Lower leg skin (tissue), 4 donors: ENCODE measurements around the gene NBL1. TPM values are rescaled to one million over a fixed set of nuclear protein-coding genes. Genes with fewer than 3 reads are reported as not detected.
A peak's percentile ranks its signal among the peaks of the same experiment; 100 is the strongest.

Experiments used
- DNase-seq, 2 donors: peaks; one replicate each; pipeline ENCODE4 v3.0.0-alpha.2; 2019; ENCODE audit warnings: low spot score in 2 of 2
- H3K4me3 ChIP-seq: fragments of 200-600 bp; sonication (generic); 2 replicates; pipeline ENCODE4 v1.5.1; 2017; ENCODE audit warnings: mild to moderate bottlenecking, low read depth; ENCODE audit not compliant: poor library complexity, severe bottlenecking
- POLR2A ChIP-seq, 2 donors: fragments of 450-650 bp; IDR thresholded peaks; one replicate each; pipeline ENCODE4 v1.6.1; 2016 to 2017; ENCODE audit warnings: antibody characterized with exemption in 2 of 2, mild to moderate bottlenecking in 1 of 2, moderate library complexity in 1 of 2
- WGBS, 2 donors: methylation state at CpG; one replicate each; pipeline ENCODE4 v1.1.5; 2018; 5-methylcytosine and 5-hydroxymethylcytosine counted together
- intact Hi-C: fragments of 100-400 bp; cut with DNase I; formaldehyde crosslinking; loops from one replicate; pipeline ENCODE4 v1.15.0; 2023; ENCODE audit warnings: low total_unique reads
- total RNA-seq, 4 donors: library from RNA; depleted of rRNA; stranded (reverse); fragments of >200 nt; gene quantifications; one replicate each; pipeline ENCODE4 v1.1.0, GENCODE V29; 2016
- TF ChIP-seq, protein P1 (sequence below), 3 donors: fragments of 450-650 bp; IDR thresholded peaks; one replicate each; pipeline ENCODE4 v1.5.1; 2016; ENCODE audit warnings: antibody characterized with exemption in 3 of 3, mild to moderate bottlenecking in 3 of 3, moderate library complexity in 2 of 3

Gene NBL1
- total RNA-seq, 4 donors from 2014 or later = 147 to 230 (median 210) TPM

DNA sequence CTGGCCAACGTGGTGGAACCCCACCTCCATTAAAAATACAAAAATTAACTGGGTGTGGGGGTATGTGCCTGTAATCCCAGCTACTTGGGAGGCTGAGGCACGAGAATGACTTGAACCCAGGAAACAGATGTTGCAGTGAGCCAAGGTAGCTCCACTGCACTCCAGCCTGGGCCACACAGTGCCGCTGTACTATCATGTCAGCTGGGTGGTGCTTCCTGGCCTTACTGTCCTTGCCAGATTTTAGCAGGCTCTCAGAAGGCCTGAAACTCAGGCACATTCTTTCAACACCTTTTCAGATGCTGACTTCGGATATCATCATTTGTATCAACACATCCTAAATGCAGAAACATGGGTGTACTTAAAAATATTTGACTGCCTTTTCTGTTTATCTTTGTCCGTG is 31.6 kb upstream of the NBL1 start:
- no peak overlapping the region for H3K4me3 ChIP-seq
- 75 to 79% methylated on average over 5 of the region's 5 CpGs for WGBS, 2 donors
- intact Hi-C loops = no loop called here
- peak in 1 of 2 donors; percentile 53 for DNase-seq
- TF ChIP-seq, protein P1, sequence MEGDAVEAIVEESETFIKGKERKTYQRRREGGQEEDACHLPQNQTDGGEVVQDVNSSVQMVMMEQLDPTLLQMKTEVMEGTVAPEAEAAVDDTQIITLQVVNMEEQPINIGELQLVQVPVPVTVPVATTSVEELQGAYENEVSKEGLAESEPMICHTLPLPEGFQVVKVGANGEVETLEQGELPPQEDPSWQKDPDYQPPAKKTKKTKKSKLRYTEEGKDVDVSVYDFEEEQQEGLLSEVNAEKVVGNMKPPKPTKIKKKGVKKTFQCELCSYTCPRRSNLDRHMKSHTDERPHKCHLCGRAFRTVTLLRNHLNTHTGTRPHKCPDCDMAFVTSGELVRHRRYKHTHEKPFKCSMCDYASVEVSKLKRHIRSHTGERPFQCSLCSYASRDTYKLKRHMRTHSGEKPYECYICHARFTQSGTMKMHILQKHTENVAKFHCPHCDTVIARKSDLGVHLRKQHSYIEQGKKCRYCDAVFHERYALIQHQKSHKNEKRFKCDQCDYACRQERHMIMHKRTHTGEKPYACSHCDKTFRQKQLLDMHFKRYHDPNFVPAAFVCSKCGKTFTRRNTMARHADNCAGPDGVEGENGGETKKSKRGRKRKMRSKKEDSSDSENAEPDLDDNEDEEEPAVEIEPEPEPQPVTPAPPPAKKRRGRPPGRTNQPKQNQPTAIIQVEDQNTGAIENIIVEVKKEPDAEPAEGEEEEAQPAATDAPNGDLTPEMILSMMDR (IDR thresholded peaks at IDR 0.05) = no peak

DNA sequence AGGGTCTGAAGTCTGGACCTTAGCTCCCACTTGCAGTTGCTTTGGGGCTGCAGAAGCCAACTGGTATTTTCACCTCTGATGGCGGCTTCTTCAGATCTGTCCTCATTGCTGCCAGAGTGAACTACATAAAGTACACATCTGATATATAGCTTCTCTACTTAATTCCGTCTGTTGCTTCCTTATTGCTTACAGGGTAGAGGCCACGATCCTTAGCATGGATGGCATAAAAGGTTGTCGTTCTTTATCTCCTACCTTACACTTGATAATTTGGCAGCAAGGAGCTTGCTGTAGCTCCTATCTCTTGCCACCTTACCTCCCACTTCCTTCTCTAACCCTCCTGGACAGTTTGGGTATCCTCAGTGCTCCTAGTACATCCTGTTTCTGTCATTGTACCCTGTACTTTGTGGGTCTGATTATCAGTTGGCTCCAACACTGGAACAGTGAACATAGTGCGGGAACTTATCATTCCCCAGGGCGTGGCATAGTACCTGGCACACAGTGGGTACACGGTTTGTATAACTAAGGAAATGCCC is 30.9 kb upstream of the NBL1 start:
- 71 to 78% methylated on average over 7 of the region's 7 CpGs for WGBS, 2 donors
- intact Hi-C loops = no loop called here
- no peak for TF ChIP-seq POLR2A (IDR thresholded peaks at IDR 0.05)
- TF ChIP-seq, protein P1 (IDR thresholded peaks at IDR 0.05) = no peak
- H3K4me3 ChIP-seq = no peak overlapping the region
- DNase-seq = no peak

DNA sequence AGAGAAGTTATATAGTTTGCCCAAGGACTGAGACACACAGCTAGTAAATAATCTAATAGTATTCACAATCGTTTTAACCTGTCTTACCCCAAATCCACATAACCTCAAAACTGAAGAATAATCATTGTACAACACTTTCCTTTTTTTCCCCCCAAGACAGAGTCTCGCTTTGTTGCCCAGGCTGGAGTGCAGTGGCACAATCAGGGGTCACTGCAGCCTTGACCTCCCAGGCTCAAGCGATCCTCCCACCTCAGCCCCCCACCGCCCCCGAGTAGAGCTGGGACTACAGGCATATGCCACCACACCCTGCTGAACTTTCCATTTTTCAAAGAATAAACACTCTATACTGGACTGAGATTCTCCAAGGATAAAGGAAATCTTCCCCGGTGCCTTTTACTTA is 28.7 kb upstream of the NBL1 start:
- intact Hi-C loops = no loop called here
- DNase-seq = no peak
- WGBS, 2 donors = 90 to 96% methylated on average over 6 of the region's 6 CpGs
- TF ChIP-seq POLR2A (IDR thresholded peaks at IDR 0.05) = no peak
- no peak overlapping the region for H3K4me3 ChIP-seq

DNA sequence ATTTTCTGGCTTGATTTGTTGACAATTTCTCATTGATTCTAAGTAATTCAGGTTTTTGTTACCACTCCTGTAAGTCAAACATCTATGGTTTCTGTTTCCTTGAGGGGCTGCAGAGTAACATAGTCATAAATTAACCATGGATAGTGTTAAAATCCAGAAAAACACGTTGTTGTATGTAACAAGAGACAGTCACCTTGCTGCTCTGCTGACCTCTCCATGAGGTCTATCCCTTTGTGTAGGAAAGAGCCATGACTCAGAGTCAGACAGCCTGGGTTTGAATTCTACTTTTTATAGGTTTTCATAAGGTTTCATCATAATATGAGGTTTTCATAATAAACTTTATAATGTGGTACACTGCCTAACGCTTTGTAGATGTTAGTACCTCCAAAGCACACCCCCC is 27.6 kb upstream of the NBL1 start:
- WGBS, 2 donors = 64 to 69% methylated on average over 2 of the region's 2 CpGs
- no peak overlapping the region for H3K4me3 ChIP-seq
- intact Hi-C loops = no loop called here
- DNase-seq = no peak
- TF ChIP-seq, protein P1 (IDR thresholded peaks at IDR 0.05) = no peak
- TF ChIP-seq POLR2A (IDR thresholded peaks at IDR 0.05) = no peak

DNA sequence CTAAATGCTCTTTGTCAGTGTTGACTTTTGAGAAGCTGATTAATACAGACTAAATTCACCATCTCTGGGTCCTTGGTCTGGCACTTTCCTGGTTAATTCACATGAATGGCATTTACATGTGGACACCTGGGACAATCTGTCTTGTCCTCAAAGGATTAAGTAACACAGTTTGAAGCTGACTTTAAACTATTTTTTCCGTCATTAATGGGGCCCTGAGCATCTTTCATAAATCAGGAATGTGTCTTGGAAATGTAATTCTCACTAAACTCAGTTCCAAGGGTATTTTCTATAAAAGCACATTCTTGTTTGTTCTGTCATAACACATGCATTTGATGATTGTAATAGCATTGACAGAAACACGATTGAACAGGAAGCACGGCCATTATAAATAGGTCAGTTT is 26.7 kb upstream of the NBL1 start:
- 71 to 77% methylated on average over 3 of the region's 3 CpGs for WGBS, 2 donors
- no peak overlapping the region for H3K4me3 ChIP-seq
- intact Hi-C loops = no loop called here
- no peak for DNase-seq
- no peak for TF ChIP-seq POLR2A (IDR thresholded peaks at IDR 0.05)
- TF ChIP-seq, protein P1 (IDR thresholded peaks at IDR 0.05) = no peak

DNA sequence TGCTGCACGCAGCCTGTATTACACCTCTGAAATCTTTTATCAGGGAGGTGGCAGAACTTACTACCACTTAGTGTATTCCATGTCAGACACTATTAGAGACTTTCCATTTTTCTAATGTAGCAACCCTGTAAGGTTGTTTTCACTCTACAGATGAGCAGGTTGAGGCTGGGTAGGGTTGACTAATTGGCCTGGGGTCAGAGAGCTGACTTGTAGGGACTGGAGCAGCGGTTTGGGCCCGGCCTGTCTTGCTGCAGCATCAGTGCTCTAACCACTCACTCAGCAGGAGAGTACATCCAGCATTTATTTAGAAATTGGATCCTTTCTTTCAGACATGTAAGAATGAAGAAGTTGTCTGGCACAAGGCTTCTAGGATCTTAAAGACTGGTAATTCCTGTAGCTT is 25.7 kb upstream of the NBL1 start:
- intact Hi-C loops = no loop called here
- TF ChIP-seq, protein P1 (IDR thresholded peaks at IDR 0.05) = no peak
- TF ChIP-seq POLR2A (IDR thresholded peaks at IDR 0.05) = no peak
- WGBS, 2 donors = 52 to 65% methylated on average over 3 of the region's 3 CpGs
- no peak overlapping the region for H3K4me3 ChIP-seq
- DNase-seq = peak in 1 of 2 donors; percentile 58
